ENCODE measurements around the gene KCND3.

The KCND3 gene

GRCh38 chr1:111843177-111843576, 146.3 kb downstream of the KCND3 start:
- H3K4me3 ChIP-seq (ENCODE audit: low read length): no peak overlapping the region
- DNase-seq (ENCODE audit: low read depth): no peak

GRCh38 chr1:111842411-111842810, 147.1 kb downstream of the KCND3 start:
- H3K4me3 ChIP-seq (ENCODE audit: low read length): no peak overlapping the region
- TF ChIP-seq CTCF (conservative IDR thresholded peaks at IDR 0.05; ENCODE audit: low read length): no peak
- no peak for DNase-seq (ENCODE audit: low read depth)

More at GRCh38 chr1:111843177-111843576, 146.3 kb downstream of the KCND3 start:
- TF ChIP-seq CTCF (conservative IDR thresholded peaks at IDR 0.05; ENCODE audit: low read length): no peak

- DNase-seq (ENCODE audit: low read depth): no peak
- no peak overlapping the region for H3K4me3 ChIP-seq (ENCODE audit: low read length)
- TF ChIP-seq CTCF (conservative IDR thresholded peaks at IDR 0.05; ENCODE audit: low read length): no peak
Measured at GRCh38 chr1:111841746-111842145, 147.7 kb downstream of the KCND3 start.

GRCh38 chr1:111841189-111841588, 148.3 kb downstream of the KCND3 start:
- TF ChIP-seq CTCF (conservative IDR thresholded peaks at IDR 0.05; ENCODE audit: low read length): no peak
- H3K4me3 ChIP-seq (ENCODE audit: low read length): no peak overlapping the region
- no peak for DNase-seq (ENCODE audit: low read depth)

- DNase-seq (ENCODE audit: low read depth): no peak
- H3K4me3 ChIP-seq (ENCODE audit: low read length): no peak overlapping the region
- TF ChIP-seq CTCF (conservative IDR thresholded peaks at IDR 0.05; ENCODE audit: low read length): no peak
Measured at GRCh38 chr1:111837393-111837792, 152.1 kb downstream of the KCND3 start.

- TF ChIP-seq CTCF (conservative IDR thresholded peaks at IDR 0.05; ENCODE audit: low read length): no peak
- no peak for DNase-seq (ENCODE audit: low read depth)
- no peak overlapping the region for H3K4me3 ChIP-seq (ENCODE audit: low read length)
Measured at GRCh38 chr1:111836111-111836510, 153.4 kb downstream of the KCND3 start.

GRCh38 chr1:111835514-111835913, 154.0 kb downstream of the KCND3 start:
- H3K4me3 ChIP-seq (ENCODE audit: low read length): no peak overlapping the region
- no peak for TF ChIP-seq CTCF (conservative IDR thresholded peaks at IDR 0.05; ENCODE audit: low read length)
- DNase-seq (ENCODE audit: low read depth): no peak

Measured in AG10803 (cell line).